Fibroblast of mammary gland (primary cell): Measurements from ENCODE around the gene CHST2.
A peak's percentile ranks its signal among the peaks of the same experiment; 100 is the strongest.

Experiments used
- DNase-seq: peaks from one replicate; pipeline ENCODE4 v3.0.0-alpha.2; 2010; ENCODE audit warnings: low read depth
- H3K4me3 ChIP-seq: 2 replicates; pipeline ENCODE4 v1.5.1; 2011; ENCODE audit warnings: low read depth, mild to moderate bottlenecking, low read length, moderate library complexity; ENCODE audit not compliant: control insufficient read depth
- CTCF ChIP-seq: conservative IDR thresholded peaks from 2 replicates; pipeline ENCODE4 v1.5.1; 2011; ENCODE audit warnings: low read depth, low read length, inconsistent platforms; ENCODE audit not compliant: control insufficient read depth, insufficient read depth

Gene CHST2

GRCh38 chr3:143140550-143140949 lies 21.0 kb downstream of the CHST2 start:
- no peak overlapping the region for H3K4me3 ChIP-seq

GRCh38 chr3:143142354-143142753 lies 22.8 kb downstream of the CHST2 start:
- H3K4me3 ChIP-seq = no peak overlapping the region
- TF ChIP-seq CTCF = no peak
- DNase-seq = no peak

More at GRCh38 chr3:143140550-143140949, 21.0 kb downstream of the CHST2 start:
- TF ChIP-seq CTCF = no peak
- no peak for DNase-seq

GRCh38 chr3:143145906-143146305 lies 26.3 kb downstream of the CHST2 start:
- H3K4me3 ChIP-seq = no peak overlapping the region
- TF ChIP-seq CTCF = no peak
- no peak for DNase-seq

GRCh38 chr3:143146486-143147274 lies 27.1 kb downstream of the CHST2 start:
- H3K4me3 ChIP-seq = no peak overlapping the region
- no peak for TF ChIP-seq CTCF
- DNase-seq = no peak

GRCh38 chr3:143147707-143148106 lies 28.1 kb downstream of the CHST2 start:
- no peak overlapping the region for H3K4me3 ChIP-seq
- DNase-seq = peak; percentile 64
- TF ChIP-seq CTCF = no peak

GRCh38 chr3:143150071-143150470 lies 30.5 kb downstream of the CHST2 start:
- no peak for DNase-seq
- no peak for TF ChIP-seq CTCF
- no peak overlapping the region for H3K4me3 ChIP-seq

GRCh38 chr3:143151004-143151731 lies 31.6 kb downstream of the CHST2 start:
- TF ChIP-seq CTCF = no peak
- peak; percentile 81 for DNase-seq
- no peak overlapping the region for H3K4me3 ChIP-seq
